B cell (primary cell): ENCODE results near the gene LIG1. TPM values are rescaled to one million over a fixed set of nuclear protein-coding genes. Genes with fewer than 3 reads are reported as not detected.

Experiments used
- ATAC-seq: fragments of 200-7000 bp; cut with Tn5 transposase; one replicate; pipeline ENCODE4 v1.10.0; 2021; ENCODE audit warnings: low read depth, mild to moderate bottlenecking, moderate number of reproducible peaks, moderate library complexity
- CTCF ChIA-PET: fragments of 350-600 bp; sonication (Branson Sonifier 250); formaldehyde crosslinking; loops from one replicate; lab custom pipeline; 2021; ENCODE audit warnings: antibody characterized with exemption, inconsistent platforms; lab: Charles Lee
- POLR2A ChIA-PET: fragments of 350-600 bp; sonication (Branson Sonifier 250); formaldehyde crosslinking; loops from one replicate; lab custom pipeline; 2021; ENCODE audit warnings: antibody characterized with exemption; lab: Charles Lee
- DNase-seq: peaks from one replicate; pipeline ENCODE4 v3.0.0; 2013
- H2AFZ ChIP-seq: 2 replicates; pipeline ENCODE4 v1.6.1; 2012; ENCODE audit warnings: mild to moderate bottlenecking, low read depth, low read length; ENCODE audit not compliant: insufficient read depth, poor library complexity, severe bottlenecking
- H3K27ac ChIP-seq, 2 donors: 1 replicate in 1 of 2; 2 replicates in 1 of 2; pipeline ENCODE4 v1.5.1; 2012 to 2013; ENCODE audit warnings: low read length in 2 of 2, mild to moderate bottlenecking in 2 of 2, moderate library complexity in 1 of 2
- H3K27me3 ChIP-seq, 4 experiments: fragments of 200-600 bp in 1 of 4; sonication (generic) in 1 of 4; replicated peaks in 1 of 4; 1 replicate in 2 of 4; 2 replicates in 2 of 4; pipeline versions ENCODE4 v1.6.1 to v1.7.0; 2013 to 2016; ENCODE audit warnings: low read length in 3 of 4, mild to moderate bottlenecking in 2 of 4, mixed read lengths in 1 of 4, moderate library complexity in 1 of 4; ENCODE audit not compliant: insufficient read depth in 4 of 4, control insufficient read depth in 3 of 4; ENCODE audit errors: control extremely low read depth in 1 of 4
- H3K36me3 ChIP-seq, 2 experiments: replicated peaks in 1 of 2; 1 replicate in 1 of 2; 2 replicates in 1 of 2; pipeline versions ENCODE4 v1.6.1 to v1.7.1; 2013; ENCODE audit warnings: low read length in 1 of 2; ENCODE audit not compliant: insufficient read depth in 2 of 2, control insufficient read depth in 1 of 2; ENCODE audit errors: control extremely low read depth in 1 of 2, extremely low read depth in 1 of 2
- H3K4me1 ChIP-seq, 2 donors: fragments of 200-600 bp in 1 of 2; sonication (generic) in 1 of 2; 1 replicate in 1 of 2; 2 replicates in 1 of 2; pipeline versions ENCODE4 v1.5.1 to v1.6.1; 2013 to 2017; ENCODE audit warnings: low read length in 2 of 2; ENCODE audit not compliant: control insufficient read depth in 2 of 2, insufficient read depth in 2 of 2
- H3K4me2 ChIP-seq: replicated peaks from 2 replicates; pipeline ENCODE3; 2012; ENCODE audit warnings: mild to moderate bottlenecking, low read depth, low read length; ENCODE audit not compliant: poor library complexity, severe bottlenecking
- H3K4me3 ChIP-seq, 5 experiments: fragments of 200-600 bp in 1 of 5; sonication (generic) in 1 of 5; 1 replicate in 3 of 5; 2 replicates in 2 of 5; pipeline versions ENCODE4 v1.5.1 to v1.7.0; 2011 to 2016; ENCODE audit warnings: low read length in 4 of 5, mild to moderate bottlenecking in 4 of 5, low read depth in 2 of 5, control low read depth in 1 of 5, moderate library complexity in 1 of 5; ENCODE audit not compliant: insufficient read depth in 1 of 5; ENCODE audit errors: control extremely low read depth in 1 of 5, extremely low read depth in 1 of 5
- H3K79me2 ChIP-seq: fragments of 200-600 bp; sonication (generic); one replicate; pipeline ENCODE4 v1.6.0; 2016; ENCODE audit warnings: low read length; ENCODE audit not compliant: control insufficient read depth, insufficient read depth
- H3K9ac ChIP-seq: fragments of 200-600 bp; sonication (generic); 2 replicates; pipeline ENCODE4 v1.6.1; 2017; ENCODE audit warnings: mild to moderate bottlenecking, low read length, moderate library complexity
- H3K9me3 ChIP-seq, 3 donors: one replicate each; pipeline versions ENCODE4 v1.6.1 to v1.7.1; 2013; ENCODE audit warnings: low read length in 2 of 3; ENCODE audit not compliant: control insufficient read depth in 2 of 3, insufficient read depth in 1 of 3; ENCODE audit errors: control extremely low read depth in 1 of 3
- H4K20me1 ChIP-seq: 2 replicates; pipeline ENCODE4 v1.6.0; 2012; ENCODE audit warnings: mild to moderate bottlenecking, low read length; ENCODE audit not compliant: insufficient read depth, control insufficient read depth, poor library complexity, severe bottlenecking
- H3K27ac Mint-ChIP-seq: one replicate; pipeline ENCODE4 v1.8.0; 2021; ENCODE audit warnings: mixed read lengths
- H3K27me3 Mint-ChIP-seq: one replicate; pipeline ENCODE4 v1.8.0; 2021; ENCODE audit warnings: mixed read lengths
- H3K4me1 Mint-ChIP-seq: one replicate; pipeline ENCODE4 v1.8.0; 2021; ENCODE audit warnings: mixed read lengths
- H3K4me3 Mint-ChIP-seq: one replicate; pipeline ENCODE4 v1.8.0; 2021; ENCODE audit warnings: mixed read lengths
- H3K9me3 Mint-ChIP-seq: one replicate; pipeline ENCODE4 v1.8.0; 2022; ENCODE audit warnings: mixed read lengths; ENCODE audit not compliant: insufficient read depth
- CTCF ChIP-seq: fragments of 200-600 bp; IDR thresholded peaks from one replicate; pipeline ENCODE4 v1.8.0; 2022; ENCODE audit warnings: antibody characterized with exemption, mild to moderate bottlenecking
- EZH2 ChIP-seq: IDR thresholded peaks from 2 replicates; pipeline ENCODE4 v1.6.1; 2012; ENCODE audit warnings: borderline replicate concordance, low read depth, mild to moderate bottlenecking, moderate library complexity, low read length; ENCODE audit not compliant: insufficient read depth, poor library complexity, severe bottlenecking
- WGBS: methylation state at CpG from one replicate; pipeline ENCODE4 v1.1.5; 2013; ENCODE audit warnings: missing lambda C conversion rate; ENCODE audit not compliant: insufficient coverage; 5-methylcytosine and 5-hydroxymethylcytosine counted together
- intact Hi-C: fragments of 100-400 bp; cut with micrococcal nuclease; formaldehyde crosslinking; loops from one replicate; pipeline ENCODE4 v1.10.0; 2022
- polyA plus RNA-seq: library from polyadenylated mRNA; depleted of rRNA; stranded (reverse); fragments of >200 nt; gene quantifications from 2 replicates; pipeline ENCODE4 v1.2.3, GENCODE V29; 2012
- total RNA-seq, 2 donors: library from RNA; stranded (reverse); fragments of 120-200 nt in 1 of 2; gene quantifications; 1 replicate in 1 of 2; 2 replicates in 1 of 2; pipeline versions ENCODE4 v1.2.3 to v1.2.4, GENCODE V29; 2013 to 2022

The LIG1 gene
- total and polyA plus RNA-seq, 2 donors (not counting 1 experiment from before 2014, with no cell fraction given), result 97.5 to 111 TPM

GRCh38 chr19:48108997-48109782 is 61.0 kb downstream of the LIG1 start:
- no peak for DNase-seq
- POLR2A ChIA-PET, result no interaction called here
- H3K4me3 Mint-ChIP-seq, result peak overlapping the region; percentile 59

More at GRCh38 chr19:48108997-48109782, 61.0 kb downstream of the LIG1 start:
- Histone ChIP-seq H3K9ac (no peak overlapping the region), H3K4me3 (no peak overlapping the region), H3K27ac (peak overlapping the region in 1 of 2 donors; percentile 99), H3K4me2 (peak overlapping the region; percentile 98), H3K36me3 (peaks cover 0 to 2% of the 10 kb centered on the region in 2 experiments), H4K20me1 (peaks cover 6% of the 10 kb centered on the region), H2AFZ (no peak overlapping the region), H3K79me2 (peaks cover 36% of the 10 kb centered on the region), H3K27me3 (no peaks in the 10 kb centered on the region), H3K4me1 (peaks cover 25 to 27% of the 10 kb centered on the region in 2 donors), H3K9me3 (no peaks in the 10 kb centered on the region)
- CTCF ChIA-PET, result interaction anchor here (0.7 to 7.4 kb wide), 9 partner anchors 43 to 156 kb away, joined by 4 to 113 read pairs (median 8); partner anchors contain the start of gene CARD8
- no peaks in the 10 kb centered on the region for H3K27me3 Mint-ChIP-seq
- intact Hi-C loops, result no loop called here
- no peaks in the 10 kb centered on the region for H3K9me3 Mint-ChIP-seq
- WGBS, result 91% methylated on average over 5 of the region's 15 CpGs
- H3K27ac Mint-ChIP-seq, result no peak overlapping the region
- ATAC-seq, result no peak
- no peak for TF ChIP-seq EZH2
- TF ChIP-seq CTCF, result no peak
- peaks cover 16% of the 10 kb centered on the region for H3K4me1 Mint-ChIP-seq
